HepG2 (cell line): ENCODE results near the gene PRR19. TPM values are rescaled to one million over a fixed set of nuclear protein-coding genes. Genes with fewer than 3 reads are reported as not detected.

Source experiments
- E2F1 ChIP-seq: sonication (generic); formaldehyde crosslinking; IDR thresholded peaks from 2 replicates; pipeline ENCODE4 v1.5.0; 2020; ENCODE audit warnings: missing genetic modification reagents
- ELF4 ChIP-seq: sonication (generic); formaldehyde crosslinking; IDR thresholded peaks from 2 replicates; pipeline ENCODE4 v1.5.0; 2020; ENCODE audit warnings: missing genetic modification reagents, mild to moderate bottlenecking, moderate library complexity, borderline replicate concordance
- HOXA5 ChIP-seq: sonication (generic); formaldehyde crosslinking; IDR thresholded peaks from 2 replicates; pipeline ENCODE4 v1.4.0; 2020; ENCODE audit warnings: missing genetic modification reagents
- HOXD1 ChIP-seq: sonication (generic); formaldehyde crosslinking; IDR thresholded peaks from 2 replicates; pipeline ENCODE4 v1.5.0; 2020; ENCODE audit warnings: missing genetic modification reagents
- KDM3A ChIP-seq: IDR thresholded peaks from 2 replicates; pipeline ENCODE4 v1.6.1; 2018; ENCODE audit warnings: low read depth, missing compliant biosample characterization
- MATR3 ChIP-seq: sonication (generic); formaldehyde crosslinking; IDR thresholded peaks from 2 replicates; pipeline ENCODE4 v1.4.0; 2020; ENCODE audit warnings: missing genetic modification reagents
- MIXL1 ChIP-seq: IDR thresholded peaks from 2 replicates; pipeline ENCODE4 v1.6.1; 2016
- PCBP1 ChIP-seq: fragments of 200-400 bp; formaldehyde crosslinking; IDR thresholded peaks from 2 replicates; pipeline ENCODE4 v1.6.1; 2017; ENCODE audit warnings: mild to moderate bottlenecking, low read depth, low read length, borderline replicate concordance
- POLR2G ChIP-seq: fragments of 200-400 bp; formaldehyde crosslinking; IDR thresholded peaks from 2 replicates; pipeline ENCODE4 v1.6.1; 2018; ENCODE audit warnings: mild to moderate bottlenecking, low read depth, low read length, moderate library complexity
- UBTF ChIP-seq: sonication (generic); formaldehyde crosslinking; IDR thresholded peaks from 2 replicates; pipeline ENCODE4 v1.4.0; 2020; ENCODE audit warnings: mild to moderate bottlenecking, missing genetic modification reagents
- YEATS4 ChIP-seq: sonication (generic); formaldehyde crosslinking; IDR thresholded peaks from 2 replicates; pipeline ENCODE4 v1.4.0; 2020; ENCODE audit warnings: missing genetic modification reagents, borderline replicate concordance
- ZBTB25 ChIP-seq: IDR thresholded peaks from 2 replicates; pipeline ENCODE4 v1.6.1; 2018; ENCODE audit warnings: missing genetic modification reagents
- ZBTB7A ChIP-seq: sonication (generic); formaldehyde crosslinking; IDR thresholded peaks from 2 replicates; pipeline ENCODE4 v1.8.0; 2022; ENCODE audit warnings: mild to moderate bottlenecking, missing genetic modification reagents
- ZFP1 ChIP-seq: IDR thresholded peaks from 2 replicates; pipeline ENCODE4 v1.6.1; 2016
- ZNF121 ChIP-seq: sonication (generic); formaldehyde crosslinking; IDR thresholded peaks from 2 replicates; pipeline ENCODE4 v1.5.0; 2020; ENCODE audit warnings: mild to moderate bottlenecking, missing genetic modification reagents
- ZNF232 ChIP-seq: sonication (generic); formaldehyde crosslinking; IDR thresholded peaks from 2 replicates; pipeline ENCODE4 v1.4.0; 2020; ENCODE audit warnings: missing genetic modification reagents, borderline replicate concordance
- ZNF333 ChIP-seq: sonication (generic); formaldehyde crosslinking; IDR thresholded peaks from 2 replicates; pipeline ENCODE4 v1.4.0; 2020; ENCODE audit warnings: mild to moderate bottlenecking, missing genetic modification reagents, borderline replicate concordance
- ZNF563 ChIP-seq: sonication (generic); formaldehyde crosslinking; IDR thresholded peaks from 2 replicates; pipeline ENCODE4 v1.8.0; 2022; ENCODE audit warnings: mild to moderate bottlenecking, moderate library complexity, missing genetic modification reagents
- ZSCAN22 ChIP-seq: sonication (generic); formaldehyde crosslinking; IDR thresholded peaks from 2 replicates; pipeline ENCODE4 v1.4.0; 2020; ENCODE audit warnings: mild to moderate bottlenecking, missing genetic modification reagents
- polyA plus RNA-seq, 8 experiments: library from polyadenylated mRNA; depleted of rRNA in 3 of 8; stranded (reverse) in 7 of 8; unstranded in 1 of 8; fragments of >200 nt; fragmentation: Illumina TruSeq in 4 of 8; extraction: Trizol in 4 of 8; gene quantifications; 2 replicates each; pipeline versions ENCODE4 v1.2.1 to v1.2.3, GENCODE V29; 2011 to 2016; ENCODE audit warnings: low read depth in 4 of 8, missing spikeins in 1 of 8, mixed read lengths in 1 of 8; ENCODE audit not compliant: insufficient read depth in 1 of 8
- total RNA-seq, 5 experiments: library from RNA; depleted of rRNA; stranded (reverse); fragments of >200 nt; fragmentation: Illumina TruSeq; extraction: Trizol; gene quantifications; 2 replicates each; pipeline ENCODE4 v1.2.3, GENCODE V29; 2016; ENCODE audit warnings: low read depth in 1 of 5
- TF ChIP-seq, protein P1 (sequence below): sonication (generic); formaldehyde crosslinking; IDR thresholded peaks from 2 replicates; pipeline ENCODE4 v1.4.0; 2020; ENCODE audit warnings: mild to moderate bottlenecking, missing genetic modification reagents
- TF ChIP-seq, protein P2 (sequence below): IDR thresholded peaks from 2 replicates; pipeline ENCODE4 v1.6.1; 2016; ENCODE audit warnings: missing compliant biosample characterization, missing genetic modification reagents, borderline replicate concordance
- TF ChIP-seq, protein P3 (sequence below): sonication (generic); formaldehyde crosslinking; IDR thresholded peaks from 2 replicates; pipeline ENCODE4 v1.5.0; 2020; ENCODE audit warnings: missing genetic modification reagents

Gene PRR19
- total and polyA plus RNA-seq, 2 of the 13 experiments (the other 11 are each of a cell fraction or from before 2014, with no cell fraction given), result 0.21 to 0.33 TPM

DNA sequence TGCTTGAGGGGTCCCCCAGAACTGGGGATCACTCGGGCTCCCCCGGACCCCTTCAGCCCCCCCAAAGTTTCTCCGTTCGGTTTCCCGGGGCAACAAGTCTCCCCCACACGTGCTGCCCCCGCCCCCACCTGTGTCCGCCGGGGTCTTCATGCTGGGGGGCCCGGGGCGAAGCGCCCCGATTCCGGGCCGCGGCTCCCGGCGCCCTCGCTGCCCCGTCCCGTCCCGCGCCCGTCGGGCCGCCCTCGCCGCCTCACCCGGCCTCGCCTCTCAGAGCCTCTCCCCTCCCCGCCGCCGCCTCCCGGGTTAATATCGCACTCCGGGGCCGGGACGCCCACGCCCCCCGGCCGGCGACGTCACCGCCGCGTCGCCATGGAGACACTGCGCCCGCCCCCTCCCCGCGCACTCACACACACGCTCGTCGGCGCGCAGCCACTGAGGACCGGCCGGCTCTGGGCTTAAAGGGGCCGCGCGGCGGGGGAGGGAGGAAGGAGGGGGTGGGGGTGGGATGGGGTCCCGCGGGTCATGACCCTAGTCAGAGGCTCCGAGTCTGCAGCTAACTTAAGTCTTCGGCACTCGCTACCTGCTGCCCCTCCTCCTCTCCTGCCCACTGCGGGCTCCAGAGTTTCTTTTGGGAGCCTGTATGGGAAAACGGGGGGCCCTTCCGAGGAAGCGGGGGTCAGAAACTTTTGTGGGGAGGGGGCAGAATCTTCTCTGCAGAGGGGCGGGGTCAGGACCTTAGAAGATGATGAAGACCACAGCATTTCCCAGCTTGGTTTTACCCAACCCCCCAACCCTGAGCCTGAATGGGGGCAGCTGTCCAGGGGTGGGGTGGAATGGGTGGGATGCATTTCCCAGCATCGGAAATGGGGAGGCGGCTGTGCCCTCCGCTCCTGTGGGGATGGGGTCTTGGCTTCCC lies 46.8 kb upstream of the PRR19 start, which contains the start of gene ERF (continued):
- TF ChIP-seq, protein P1, sequence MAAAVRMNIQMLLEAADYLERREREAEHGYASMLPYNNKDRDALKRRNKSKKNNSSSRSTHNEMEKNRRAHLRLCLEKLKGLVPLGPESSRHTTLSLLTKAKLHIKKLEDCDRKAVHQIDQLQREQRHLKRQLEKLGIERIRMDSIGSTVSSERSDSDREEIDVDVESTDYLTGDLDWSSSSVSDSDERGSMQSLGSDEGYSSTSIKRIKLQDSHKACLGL (CRISPR knock-in tag), result no peak
- TF ChIP-seq, protein P2, sequence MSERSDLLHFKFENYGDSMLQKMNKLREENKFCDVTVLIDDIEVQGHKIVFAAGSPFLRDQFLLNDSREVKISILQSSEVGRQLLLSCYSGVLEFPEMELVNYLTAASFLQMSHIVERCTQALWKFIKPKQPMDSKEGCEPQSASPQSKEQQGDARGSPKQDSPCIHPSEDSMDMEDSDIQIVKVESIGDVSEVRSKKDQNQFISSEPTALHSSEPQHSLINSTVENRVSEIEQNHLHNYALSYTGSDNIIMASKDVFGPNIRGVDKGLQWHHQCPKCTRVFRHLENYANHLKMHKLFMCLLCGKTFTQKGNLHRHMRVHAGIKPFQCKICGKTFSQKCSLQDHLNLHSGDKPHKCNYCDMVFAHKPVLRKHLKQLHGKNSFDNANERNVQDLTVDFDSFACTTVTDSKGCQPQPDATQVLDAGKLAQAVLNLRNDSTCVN, result no peak
- no peak for TF ChIP-seq E2F1 (CRISPR knock-in tag)
- 0 out of 2 replicates have a peak, but pooled peaks have one; percentile 3 for TF ChIP-seq PCBP1
- no peak; the same call in 1 of the 2 replicates for TF ChIP-seq HOXD1
- TF ChIP-seq MATR3, result no peak
- TF ChIP-seq ZSCAN22 (CRISPR knock-in tag), result no peak
- no peak for TF ChIP-seq ELF4 (CRISPR knock-in tag)
- peak; percentile 46; the same call in 1 of the 2 replicates for TF ChIP-seq ZBTB7A (CRISPR knock-in tag)
- TF ChIP-seq, protein P3, sequence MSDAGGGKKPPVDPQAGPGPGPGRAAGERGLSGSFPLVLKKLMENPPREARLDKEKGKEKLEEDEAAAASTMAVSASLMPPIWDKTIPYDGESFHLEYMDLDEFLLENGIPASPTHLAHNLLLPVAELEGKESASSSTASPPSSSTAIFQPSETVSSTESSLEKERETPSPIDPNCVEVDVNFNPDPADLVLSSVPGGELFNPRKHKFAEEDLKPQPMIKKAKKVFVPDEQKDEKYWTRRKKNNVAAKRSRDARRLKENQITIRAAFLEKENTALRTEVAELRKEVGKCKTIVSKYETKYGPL (CRISPR knock-in tag), result no peak
- TF ChIP-seq MIXL1, result no peak
- TF ChIP-seq ZFP1 (CRISPR knock-in tag), result no peak
- TF ChIP-seq UBTF, result no peak; the same call in 1 of the 2 replicates
- no peak; the same call in 1 of the 2 replicates for TF ChIP-seq KDM3A
- TF ChIP-seq HOXA5 (CRISPR knock-in tag), result no peak
- peak; percentile 74 for TF ChIP-seq ZNF121 (CRISPR knock-in tag)
- no peak for TF ChIP-seq ZNF232
- TF ChIP-seq POLR2G, result peak; percentile 87
- TF ChIP-seq ZBTB25, result no peak
- TF ChIP-seq ZNF333, result no peak
- TF ChIP-seq ZNF563 (CRISPR knock-in tag), result peak; percentile 73
- TF ChIP-seq YEATS4, result no peak
